Skeletal muscle tissue (tissue), 5 donors: ENCODE data around the gene SASH3. TPM values are rescaled to one million over a fixed set of nuclear protein-coding genes. Genes with fewer than 3 reads are reported as not detected.

Source experiments
- H3K27ac ChIP-seq: one replicate; pipeline ENCODE4 v1.7.0; 2013; ENCODE audit warnings: mild to moderate bottlenecking, low read depth, low read length, inconsistent platforms
- H3K27me3 ChIP-seq, 3 donors: one replicate each; pipeline ENCODE4 v1.7.0; 2013; ENCODE audit warnings: low read length in 3 of 3; ENCODE audit not compliant: control insufficient read depth in 3 of 3, insufficient read depth in 3 of 3
- H3K36me3 ChIP-seq, 3 donors: one replicate each; pipeline ENCODE4 v1.7.0; 2013; ENCODE audit warnings: low read length in 3 of 3; ENCODE audit not compliant: control insufficient read depth in 3 of 3, insufficient read depth in 3 of 3
- H3K4me1 ChIP-seq, 3 donors: one replicate each; pipeline ENCODE4 v1.7.0; 2013; ENCODE audit warnings: low read length in 3 of 3, mild to moderate bottlenecking in 3 of 3; ENCODE audit not compliant: control insufficient read depth in 3 of 3, insufficient read depth in 3 of 3
- H3K4me3 ChIP-seq, 3 donors: one replicate each; pipeline ENCODE4 v1.7.0; 2013; ENCODE audit warnings: low read length in 3 of 3
- H3K9ac ChIP-seq, 3 donors: one replicate each; pipeline ENCODE4 v1.7.0; 2013; ENCODE audit warnings: low read length in 3 of 3, mild to moderate bottlenecking in 3 of 3, moderate library complexity in 2 of 3, low read depth in 1 of 3
- H3K9me3 ChIP-seq, 3 donors: one replicate each; pipeline ENCODE4 v1.7.0; 2013; ENCODE audit warnings: low read length in 3 of 3; ENCODE audit not compliant: control insufficient read depth in 3 of 3
- small RNA-seq: library from RNA; depleted of rRNA; stranded (forward); fragments of <200 nt; gene quantifications from one replicate; pipeline ENCODE3, GENCODE V24; 2014
- total RNA-seq: library from RNA; depleted of rRNA; stranded (reverse); fragments of >200 nt; gene quantifications from one replicate; pipeline ENCODE4 v1.2.3, GENCODE V29; 2014
- donor health status: Osteomylitis.

SASH3 gene
- total RNA-seq, 1 donor from 2014 or later = 2.6 TPM

DNA sequence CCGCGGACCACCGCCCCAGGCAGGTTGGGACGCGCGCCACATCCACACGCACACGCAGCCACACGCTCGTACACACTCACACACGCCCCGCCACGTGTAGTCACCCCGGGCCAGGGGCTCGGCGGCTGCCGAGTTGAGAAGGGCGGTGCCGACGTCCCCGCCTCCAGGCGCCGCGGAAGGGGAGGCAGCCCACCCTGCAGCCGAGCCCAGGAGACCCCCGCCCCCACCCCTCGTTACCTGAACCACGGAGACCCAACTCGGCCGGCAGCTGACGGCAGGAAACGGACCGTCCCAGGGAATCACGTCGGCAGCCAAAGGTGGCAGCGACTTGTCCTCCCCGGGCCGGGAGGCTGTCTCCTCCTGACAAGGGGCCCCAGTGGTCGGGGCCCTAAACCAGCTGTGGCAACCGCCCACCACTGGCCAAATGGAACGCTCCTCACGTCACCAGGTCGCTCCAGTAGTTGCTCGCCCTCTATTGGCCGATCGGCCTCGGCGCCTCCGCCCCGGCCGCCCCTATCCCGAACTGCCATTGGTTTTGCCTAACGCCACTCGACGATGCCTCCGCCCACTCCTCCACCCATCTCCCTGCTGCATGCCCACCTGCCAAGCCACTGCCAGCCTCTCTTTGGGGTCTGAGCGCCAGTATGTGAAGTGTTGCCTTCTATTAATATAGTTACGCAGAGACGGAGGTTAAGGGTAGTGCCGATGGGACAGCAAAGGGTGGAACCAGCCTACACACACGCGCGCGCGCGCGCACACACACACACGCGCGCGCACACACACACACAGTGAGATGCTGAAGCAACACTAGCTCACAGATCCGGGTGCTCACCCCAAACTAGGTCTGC is 63.9 kb downstream of the SASH3 start, which contains the start of gene ZDHHC9:
TSS of gene ZDHHC9 (minus strand) at position 428 of the 848 bp plus-strand sequence. CDS start 1,941 bp downstream, outside the sequence.
- Histone ChIP-seq H3K27me3 (no peaks in the 10 kb centered on the region), H3K4me3 (peak within 1 kb of the TSS; percentile 85 to 92 (median 91)), H3K4me1 (peaks cover 0 to 12% (median 9%) of the 10 kb centered on the region in 3 donors), H3K27ac (peak within 1 kb of the TSS; percentile 76), H3K9ac (peak within 1 kb of the TSS; percentile 65 to 79 (median 73)), H3K9me3 (no peaks in the 10 kb centered on the region), H3K36me3 (no peaks in the 10 kb centered on the region)

Small RNA genes lying within 50 kb of the gene (small RNA-seq; reads per million reads assigned to genes)
- not detected for gene RF00017

Other genes with a start within 250 kb of the SASH3 start
- gene OCRL, start 239.7 kb upstream of the SASH3 start, total RNA-seq = 8.4 TPM
- 4.2 TPM for gene APLN, start 125.0 kb upstream of the SASH3 start, total RNA-seq
- 3.7 TPM for gene XPNPEP2, start 41.0 kb upstream of the SASH3 start, total RNA-seq
- 17.7 TPM for gene ZDHHC9, start 63.9 kb downstream of the SASH3 start, total RNA-seq
- gene UTP14A, start 126.2 kb downstream of the SASH3 start, total RNA-seq = 17.7 TPM
- gene BCORL1, start 202.7 kb downstream of the SASH3 start, total RNA-seq = 5.2 TPM